Measurements from ENCODE around the gene DLL1. TPM values are rescaled to one million over a fixed set of nuclear protein-coding genes. Genes with fewer than 3 reads are reported as not detected.

Gene DLL1
- total RNA-seq, 4 donors from 2014 or later, result 8.7 to 24.3 (median 19.2) TPM

GRCh38 chr6:170298688-170299087 lies 7.8 kb upstream of the DLL1 start:
- Histone ChIP-seq H3K27me3 (peaks cover 21% of the 10 kb centered on the region in 2 donors), H3K4me3 (no peak overlapping the region), H3K4me1 (peaks cover 0 to 18% of the 10 kb centered on the region in 2 donors), H3K9me3 (no peaks in the 10 kb centered on the region), H3K27ac (no peak overlapping the region), H3K36me3 (no peaks in the 10 kb centered on the region)
- DNase-seq, result no peak
- intact Hi-C loops (cut with DNase I; ENCODE audit: low total_unique reads), result no loop called here
- TF ChIP-seq CTCF (IDR thresholded peaks at IDR 0.05) (no peak), POLR2A (IDR thresholded peaks at IDR 0.05) (no peak)

GRCh38 chr6:170297576-170298330 lies 6.9 kb upstream of the DLL1 start:
- Histone ChIP-seq H3K4me1 (peaks cover 0 to 18% of the 10 kb centered on the region in 2 donors), H3K9me3 (no peaks in the 10 kb centered on the region), H3K4me3 (no peak overlapping the region), H3K36me3 (no peaks in the 10 kb centered on the region), H3K27me3 (peaks cover 24 to 25% of the 10 kb centered on the region in 2 donors), H3K27ac (no peak overlapping the region)
- TF ChIP-seq CTCF (IDR thresholded peaks at IDR 0.05) (no peak), POLR2A (IDR thresholded peaks at IDR 0.05) (no peak)
- DNase-seq, result no peak
- intact Hi-C loops (cut with DNase I; ENCODE audit: low total_unique reads), result no loop called here

GRCh38 chr6:170296746-170297575 lies 6.1 kb upstream of the DLL1 start:
- no peaks in the 10 kb centered on the region for H3K9me3 ChIP-seq
- TF ChIP-seq CTCF (IDR thresholded peaks at IDR 0.05), result no peak
- TF ChIP-seq POLR2A (IDR thresholded peaks at IDR 0.05), result no peak
- intact Hi-C loops (cut with DNase I; ENCODE audit: low total_unique reads), result no loop called here
- no peak overlapping the region for H3K27ac ChIP-seq
- H3K27me3 ChIP-seq, result peaks cover 24 to 28% of the 10 kb centered on the region in 2 donors
- peaks cover 0 to 18% of the 10 kb centered on the region in 2 donors for H3K4me1 ChIP-seq
- H3K36me3 ChIP-seq, result no peaks in the 10 kb centered on the region
- no peak overlapping the region for H3K4me3 ChIP-seq
- no peak for DNase-seq

- peaks cover 0 to 23% of the 10 kb centered on the region in 2 donors for H3K4me1 ChIP-seq
- H3K27me3 ChIP-seq, result peaks cover 24 to 34% of the 10 kb centered on the region in 2 donors
- intact Hi-C loops (cut with DNase I; ENCODE audit: low total_unique reads), result no loop called here
- DNase-seq, result no peak
- TF ChIP-seq POLR2A (IDR thresholded peaks at IDR 0.05), result no peak
- no peak for TF ChIP-seq CTCF (IDR thresholded peaks at IDR 0.05)
- H3K9me3 ChIP-seq, result no peaks in the 10 kb centered on the region
- H3K4me3 ChIP-seq, result peak overlapping the region in 1 of 2 donors; percentile 26
- H3K27ac ChIP-seq, result no peak overlapping the region
- no peaks in the 10 kb centered on the region for H3K36me3 ChIP-seq
Observed at GRCh38 chr6:170296423-170296745, 5.5 kb upstream of the DLL1 start.

Data from uterus (tissue), 4 donors.